ENCODE measurements around the gene HOXC5.

Gene HOXC5

DNA sequence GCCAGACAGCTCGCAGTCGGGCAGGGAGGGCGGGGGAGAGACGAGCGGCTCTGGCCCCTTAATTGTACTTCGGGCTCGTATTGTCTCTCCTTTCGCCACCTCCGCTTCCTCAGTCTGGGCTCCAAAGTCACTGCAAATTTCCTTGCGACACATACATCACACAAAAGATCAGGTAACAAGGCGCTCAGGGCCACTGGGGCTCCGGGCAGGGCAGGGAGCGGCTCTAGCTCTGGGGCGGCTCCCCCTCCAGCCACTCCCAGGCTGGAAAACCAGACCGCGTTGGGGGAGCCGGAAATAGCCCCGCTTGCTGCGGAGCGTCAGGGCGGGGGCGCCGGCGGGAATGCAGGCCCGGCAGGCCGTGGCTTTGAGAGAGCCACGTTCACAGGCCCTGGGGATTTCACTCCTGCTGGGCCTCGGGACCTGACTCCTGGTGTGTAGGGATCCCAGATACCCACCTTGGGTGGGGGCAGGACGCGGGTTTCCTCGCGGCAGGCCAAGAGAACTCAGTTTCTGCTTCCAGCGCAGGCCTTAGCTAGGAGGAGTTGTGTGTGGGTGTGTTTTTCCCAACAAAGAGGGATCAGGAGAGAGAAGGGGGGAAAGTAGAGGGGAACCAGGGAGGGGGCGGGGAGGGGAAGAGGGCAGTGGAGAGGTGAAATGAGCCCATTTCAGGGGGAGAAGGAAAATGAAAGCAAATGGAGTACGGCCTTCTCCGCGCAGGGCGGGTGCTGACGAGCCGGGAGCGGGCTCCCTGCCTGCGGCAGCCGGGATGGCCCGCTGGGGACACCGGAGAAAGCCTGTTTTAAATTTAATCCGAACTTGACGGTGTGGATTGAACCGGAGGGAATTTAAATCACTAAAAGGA lies 37.2 kb upstream of the HOXC5 start:
- no peak for DNase-seq (ENCODE audit: low read depth)

GRCh38 chr12:53996240-53997203 lies 36.3 kb upstream of the HOXC5 start:
- DNase-seq (ENCODE audit: low read depth) = no peak

DNA sequence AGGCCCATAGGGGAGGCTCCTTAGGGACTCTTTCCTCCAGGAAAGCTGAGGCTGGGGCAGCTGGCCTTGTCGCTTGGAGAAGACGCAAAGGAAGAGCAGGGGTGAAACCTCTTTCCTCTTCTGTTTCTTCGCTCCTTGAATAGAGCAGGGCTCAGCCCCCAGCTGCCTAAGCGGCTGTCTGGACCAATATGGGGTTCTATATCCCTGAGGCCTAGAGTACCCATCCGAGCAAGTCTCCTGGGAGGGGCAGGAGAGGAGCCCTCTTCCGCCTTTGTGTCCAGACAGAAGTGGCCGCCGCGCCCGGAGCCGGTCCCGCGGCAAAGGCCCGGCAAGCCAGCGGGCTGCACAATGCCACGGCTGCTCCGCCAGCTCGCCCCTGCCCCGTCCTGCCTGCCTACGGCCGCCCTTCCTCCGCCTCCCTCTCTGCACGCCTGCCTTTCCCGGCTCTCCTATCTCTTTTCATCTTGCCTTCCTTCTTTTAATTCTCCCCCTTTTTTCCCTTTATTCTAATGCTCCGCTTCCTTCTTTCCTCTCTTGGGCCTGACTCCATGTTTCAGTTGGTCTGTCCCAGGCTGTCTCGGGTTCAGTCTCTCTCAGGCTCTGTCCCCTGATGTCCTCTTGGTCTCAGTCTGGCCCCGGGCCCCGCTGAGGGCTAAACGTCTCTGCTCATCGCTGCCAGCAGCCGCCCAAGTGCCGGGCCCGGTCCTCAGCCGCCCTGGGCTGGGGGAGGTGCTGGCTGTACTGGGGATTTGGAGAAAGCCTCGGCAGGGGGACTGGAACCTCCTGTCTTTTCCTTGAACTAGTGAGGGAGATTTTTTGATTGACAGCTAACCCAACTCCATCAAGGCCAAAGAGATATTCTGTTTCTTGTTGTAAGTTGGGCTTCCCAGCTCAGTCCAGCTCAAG lies 35.4 kb upstream of the HOXC5 start:
- no peak for DNase-seq (ENCODE audit: low read depth)

DNA sequence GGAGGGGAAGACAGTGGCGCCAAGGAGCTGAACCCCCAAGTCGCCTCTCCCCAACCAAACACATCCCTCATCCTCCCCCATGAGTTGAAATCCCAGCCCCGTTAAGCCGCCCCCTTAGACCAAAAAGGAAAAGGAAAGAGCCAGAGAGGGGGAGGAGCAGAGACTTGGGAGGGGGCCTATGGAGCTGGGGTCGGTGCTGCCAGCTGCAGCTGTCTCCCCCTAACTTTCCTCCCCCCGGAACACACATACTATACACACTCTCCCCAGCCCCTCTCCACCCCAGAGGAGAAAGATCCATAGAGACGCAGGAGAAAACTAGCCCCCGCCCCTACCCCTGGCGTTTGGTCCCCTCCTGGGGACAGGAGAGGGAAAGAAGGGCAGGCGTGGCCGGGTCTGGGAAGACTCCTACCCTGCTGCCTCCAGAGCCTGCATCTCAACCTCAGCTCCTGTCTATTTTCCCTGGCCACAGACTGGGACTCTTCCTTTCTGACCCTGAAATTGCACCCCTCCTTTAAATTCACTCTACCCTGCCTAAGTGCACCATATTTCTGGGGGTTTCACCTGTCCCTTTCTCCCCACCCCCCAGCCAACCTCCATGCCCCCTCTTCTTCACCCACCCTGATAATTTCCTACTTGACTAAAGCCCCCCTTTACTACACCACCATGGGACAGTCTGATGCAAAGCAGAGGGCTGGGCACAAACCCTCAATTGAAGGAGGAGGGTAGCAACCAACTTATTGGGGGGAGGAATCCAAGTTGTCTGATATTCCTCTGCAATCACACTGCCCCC lies 34.5 kb upstream of the HOXC5 start:
- DNase-seq (ENCODE audit: low read depth) = no peak

DNA sequence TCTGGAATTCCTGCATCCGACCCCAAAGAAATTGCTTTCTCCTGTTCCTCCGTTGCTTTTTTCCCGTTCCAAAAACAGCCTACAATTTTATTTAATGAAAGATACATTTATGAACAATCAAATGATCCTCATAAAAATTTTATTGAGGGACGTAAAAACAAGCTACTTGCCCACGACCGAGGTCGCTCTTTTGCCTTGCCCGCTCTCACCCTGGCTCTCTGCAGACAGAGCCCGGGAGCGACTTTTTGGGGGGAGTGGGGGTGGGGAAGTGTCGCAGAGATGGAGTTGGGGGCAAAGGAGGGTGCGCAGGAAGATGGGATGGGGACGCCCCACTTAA lies 34.0 kb upstream of the HOXC5 start:
- no peak for DNase-seq (ENCODE audit: low read depth)

DNA sequence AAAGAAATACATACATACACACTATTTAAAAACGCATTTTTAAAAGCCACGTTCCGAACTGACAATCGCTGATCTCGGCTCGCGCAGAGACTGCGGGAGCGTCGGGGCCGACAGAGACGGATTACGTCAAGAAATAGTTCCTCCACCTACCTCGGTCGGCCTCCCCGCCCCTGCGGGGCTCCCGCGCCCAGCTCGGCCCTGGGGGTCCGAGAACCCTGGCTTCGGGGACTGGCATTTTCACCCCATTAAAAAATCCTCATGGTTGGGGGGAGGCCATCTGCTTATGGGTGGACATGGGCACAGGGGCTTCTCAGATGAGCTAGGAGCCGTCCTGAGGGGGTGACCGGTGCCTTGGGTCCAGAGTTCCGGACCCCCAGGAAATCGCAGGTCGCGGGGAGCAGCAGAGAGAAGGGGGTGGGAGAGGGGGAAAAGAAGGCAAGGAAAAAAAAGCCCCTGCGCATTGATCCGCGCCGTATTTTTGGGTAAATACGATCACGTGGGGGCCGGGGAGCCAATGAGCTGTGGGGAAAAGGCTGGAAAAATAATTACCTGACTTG lies 33.2 kb upstream of the HOXC5 start:
- DNase-seq (ENCODE audit: low read depth) = peak; percentile 78

DNA sequence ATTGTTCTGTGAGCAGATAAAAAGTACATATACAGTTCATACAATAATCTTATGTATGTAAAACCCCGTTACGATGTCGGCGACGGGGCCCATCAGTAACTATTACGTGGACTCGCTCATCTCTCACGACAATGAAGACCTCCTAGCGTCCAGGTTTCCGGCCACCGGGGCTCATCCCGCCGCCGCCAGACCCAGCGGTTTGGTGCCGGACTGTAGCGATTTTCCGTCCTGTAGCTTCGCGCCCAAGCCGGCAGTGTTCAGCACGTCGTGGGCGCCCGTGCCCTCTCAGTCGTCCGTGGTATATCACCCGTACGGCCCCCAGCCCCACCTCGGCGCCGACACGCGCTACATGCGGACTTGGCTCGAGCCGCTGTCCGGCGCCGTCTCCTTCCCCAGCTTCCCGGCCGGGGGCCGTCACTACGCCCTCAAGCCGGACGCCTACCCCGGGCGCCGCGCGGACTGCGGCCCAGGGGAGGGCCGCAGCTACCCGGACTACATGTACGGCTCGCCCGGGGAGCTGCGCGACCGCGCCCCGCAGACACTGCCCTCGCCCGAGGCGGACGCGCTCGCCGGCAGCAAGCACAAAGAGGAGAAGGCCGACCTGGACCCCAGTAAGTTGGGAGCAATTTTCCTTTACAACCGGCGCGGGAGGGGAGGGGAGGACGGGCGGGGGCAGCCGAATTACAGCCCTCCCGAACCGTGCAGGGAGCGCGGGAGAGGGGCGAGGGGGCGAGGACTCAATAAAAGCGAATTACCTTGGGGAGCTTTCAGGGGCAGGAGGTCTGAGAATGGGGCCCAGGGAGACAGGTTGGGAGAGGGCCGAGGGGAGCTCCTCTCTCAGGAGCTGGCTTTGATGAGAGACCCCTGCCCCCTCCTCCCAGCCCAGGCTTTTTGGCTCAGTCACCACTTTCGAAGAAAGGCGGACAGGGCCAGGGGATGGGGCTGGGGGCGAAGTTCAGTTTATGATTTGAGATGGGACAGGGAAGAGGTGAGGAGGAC lies 32.4 kb upstream of the HOXC5 start, which contains the start of gene HOXC9:
Gene HOXC9, plus strand, starts transcription at position 46 of the 999 bp plus-strand sequence. Its CDS starts 28 bp downstream, at position 74.
- no peak for DNase-seq (ENCODE audit: low read depth)

DNA sequence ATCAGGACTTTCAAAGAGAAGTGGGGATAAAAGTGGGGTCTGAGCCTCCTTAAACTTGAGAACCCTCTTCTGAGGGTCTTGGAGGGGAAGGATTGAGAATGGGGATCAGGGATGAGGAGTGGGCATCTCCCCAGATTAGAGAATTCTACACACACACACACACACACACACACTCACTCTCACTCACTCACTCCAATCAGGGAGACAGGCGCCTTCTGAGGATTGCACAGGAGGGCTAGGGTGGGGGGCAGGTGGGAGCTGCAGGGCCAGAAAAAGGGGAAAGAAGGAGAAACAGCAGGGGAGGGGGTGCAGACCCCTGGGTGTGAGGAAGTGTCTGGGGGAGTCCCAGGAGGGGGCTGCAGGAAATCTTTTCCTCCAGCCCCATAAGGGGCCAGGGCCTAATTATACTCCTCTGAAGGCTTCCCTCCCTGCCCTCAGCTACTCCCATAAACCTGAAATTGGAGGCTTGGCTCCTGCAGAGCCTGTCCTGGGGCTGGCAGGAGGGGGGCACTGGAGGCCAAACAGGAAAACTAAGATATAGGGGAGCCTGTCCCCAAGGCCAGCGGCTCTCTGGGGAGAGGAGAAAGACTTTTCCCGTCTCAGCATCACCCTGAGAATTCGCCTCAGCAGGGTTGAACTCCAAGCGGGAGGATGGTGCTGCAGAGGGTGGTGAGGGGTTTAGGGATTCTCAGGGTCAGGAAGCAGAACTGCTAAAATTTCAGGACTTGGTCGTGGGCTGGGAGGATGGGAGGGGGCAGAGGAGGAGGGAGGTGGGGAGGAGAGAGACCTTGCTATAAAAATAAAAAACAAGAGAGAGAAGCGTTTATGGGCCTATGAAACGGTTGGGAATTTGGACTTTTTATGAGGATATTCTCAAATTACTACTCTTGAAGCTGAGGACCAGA lies 31.3 kb upstream of the HOXC5 start:
- DNase-seq (ENCODE audit: low read depth) = no peak

GRCh38 chr12:54002278-54002914 lies 30.5 kb upstream of the HOXC5 start:
- no peak for DNase-seq (ENCODE audit: low read depth)

DNA sequence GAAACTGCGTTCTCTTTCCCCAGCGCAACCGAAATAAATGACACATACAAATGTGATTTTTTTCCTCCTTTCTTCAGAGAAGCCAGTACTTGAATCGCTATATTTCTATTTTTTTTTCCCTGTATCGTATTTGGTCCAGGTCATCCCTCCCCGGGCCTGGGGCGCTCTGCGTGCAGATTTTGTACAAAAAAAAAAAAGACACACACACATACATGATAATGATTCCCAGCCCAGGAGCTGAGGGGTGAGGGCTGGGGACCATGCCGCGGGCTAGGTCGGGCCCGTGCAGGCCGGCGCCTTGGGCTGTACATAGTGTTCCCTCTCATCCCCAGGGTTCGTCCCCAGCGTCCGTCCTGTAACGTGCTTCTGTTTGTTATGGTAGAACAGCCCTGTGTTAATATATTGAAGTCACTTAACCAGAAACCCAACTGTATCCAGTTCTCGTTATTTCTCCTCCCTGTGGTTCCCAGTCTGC lies 29.9 kb upstream of the HOXC5 start:
- DNase-seq (ENCODE audit: low read depth) = no peak

GRCh38 chr12:54003625-54004024 lies 29.2 kb upstream of the HOXC5 start:
- no peak for DNase-seq (ENCODE audit: low read depth)

DNA sequence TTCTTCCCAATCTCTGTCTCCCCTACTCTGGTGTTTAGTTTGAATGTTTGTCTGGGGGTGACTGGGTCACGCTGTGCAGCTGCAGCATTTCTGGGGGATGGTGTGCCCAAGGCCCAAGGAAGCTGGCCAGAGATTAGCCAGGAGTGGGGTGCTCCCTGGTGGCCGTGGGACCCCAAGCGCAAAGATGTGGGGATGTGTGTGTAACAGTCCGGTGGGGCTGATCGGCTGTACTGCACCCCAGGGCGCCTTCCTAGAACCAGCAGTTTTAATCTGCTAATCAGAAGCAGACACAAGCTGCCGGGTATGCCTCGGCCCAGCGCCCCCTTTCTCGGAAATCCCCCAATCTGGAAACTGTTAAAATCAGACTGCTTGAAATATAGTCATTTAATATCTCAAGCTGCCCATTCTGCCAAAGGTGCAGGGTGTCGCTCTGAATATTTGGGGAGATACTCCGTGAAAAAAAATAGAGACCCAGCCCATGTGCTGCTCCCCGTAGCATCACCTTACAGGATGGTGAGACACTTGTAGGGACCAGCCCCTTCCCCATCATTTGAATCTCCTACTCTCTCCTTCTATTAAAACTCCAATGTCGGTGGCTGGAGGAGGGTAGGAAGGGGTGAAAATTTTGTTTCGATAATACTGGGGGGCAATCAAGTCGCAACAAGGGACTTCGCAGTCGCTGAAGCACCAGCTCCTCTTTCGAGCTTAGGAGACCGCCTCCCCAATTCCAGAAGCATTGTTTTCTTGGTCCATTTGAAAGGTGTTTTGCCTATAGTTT lies 28.6 kb upstream of the HOXC5 start:
- DNase-seq (ENCODE audit: low read depth) = no peak

DNA sequence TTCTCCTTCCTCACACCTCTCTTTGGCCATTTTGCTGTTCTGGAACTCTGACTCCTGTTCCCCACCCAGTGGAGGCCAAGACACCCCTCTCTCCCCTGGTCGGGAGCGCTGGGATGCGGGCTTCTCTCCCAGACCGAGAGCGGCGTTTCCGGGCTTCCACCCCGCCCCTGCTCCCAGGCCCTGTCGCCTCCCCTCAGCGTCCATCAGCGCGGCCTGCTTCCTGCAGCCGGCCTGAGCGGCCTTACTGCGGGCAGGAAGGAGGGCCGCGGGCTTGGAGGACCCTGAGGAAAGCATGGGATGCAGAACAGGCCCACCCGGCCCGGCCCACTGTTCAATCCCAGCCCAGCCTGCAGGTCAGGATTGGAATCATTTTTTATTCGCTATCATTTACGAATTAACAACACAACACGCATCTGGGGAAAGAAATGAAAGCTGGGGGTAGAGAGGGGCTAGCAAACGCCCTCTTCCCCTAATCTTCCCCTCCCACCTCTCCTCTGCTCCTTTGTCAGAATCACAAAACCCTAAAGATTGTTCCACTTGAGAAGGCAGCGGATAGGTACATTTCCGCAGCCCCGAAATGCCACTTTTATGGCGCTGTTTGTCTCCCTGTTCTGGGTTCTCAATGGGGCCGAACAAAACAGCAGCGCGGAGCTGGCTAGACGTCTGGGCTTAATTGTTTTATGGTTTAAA lies 27.9 kb upstream of the HOXC5 start:
- DNase-seq (ENCODE audit: low read depth) = no peak

DNA sequence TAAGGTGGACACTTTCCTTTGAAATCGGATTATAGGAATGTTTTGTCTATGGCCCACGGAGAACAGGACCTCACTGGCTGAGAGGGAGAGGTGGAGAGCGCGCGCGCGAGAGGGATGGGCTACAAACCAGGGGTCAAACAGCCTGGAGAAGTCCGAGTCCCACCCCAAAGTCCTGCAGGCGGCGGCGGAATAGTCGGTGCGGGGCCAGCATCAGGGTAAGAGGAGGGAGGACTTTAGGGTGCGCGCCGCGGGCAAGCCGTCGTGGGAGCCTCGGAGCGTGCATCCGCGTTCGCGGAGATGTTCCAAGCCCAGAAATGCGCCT lies 27.4 kb upstream of the HOXC5 start:
- DNase-seq (ENCODE audit: low read depth) = no peak

DNA sequence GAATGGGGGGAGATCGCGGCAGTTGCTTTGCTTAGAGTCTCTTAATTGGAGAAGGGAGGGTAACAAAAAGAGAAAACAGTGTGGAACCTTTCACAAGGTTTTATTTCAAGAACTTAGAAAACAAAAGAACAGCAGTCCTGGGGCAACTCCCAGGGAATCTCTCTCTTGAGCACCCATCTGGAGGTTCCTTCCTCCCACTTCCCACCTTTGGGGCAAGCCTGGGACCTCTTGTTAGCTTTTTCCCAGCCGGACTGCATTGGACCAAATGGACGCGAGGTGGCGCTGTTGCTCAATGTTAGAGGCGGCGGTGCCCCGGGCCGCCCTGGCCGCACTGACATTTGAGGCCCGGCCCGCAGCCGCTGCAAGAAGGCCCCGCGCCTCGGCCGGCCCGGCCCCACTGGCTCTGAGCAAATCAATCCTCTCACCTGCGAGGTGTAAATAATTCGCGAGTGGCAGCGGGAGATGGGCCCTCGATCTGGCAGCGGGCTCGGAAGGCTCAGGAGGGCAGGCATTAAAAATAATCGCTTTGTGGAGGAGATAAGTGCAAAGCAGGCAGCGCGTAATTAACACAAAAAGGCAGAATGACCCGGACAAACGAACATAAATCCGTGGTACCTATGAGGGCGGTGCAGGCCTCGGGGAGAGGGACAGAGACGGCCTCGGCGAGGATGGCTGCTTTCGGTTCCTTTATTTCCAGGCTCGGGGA lies 26.8 kb upstream of the HOXC5 start:
- peak; percentile 74 for DNase-seq (ENCODE audit: low read depth)

Data from HS-5 (cell line).